Prostate gland (tissue), 2 donors: Measurements from ENCODE around the gene DNM3.

Experiments
- CTCF ChIP-seq, 4 experiments: fragments of 200-600 bp in 2 of 4; fragments of 450-650 bp in 2 of 4; sonication (generic) in 2 of 4; IDR thresholded peaks; 1 replicate in 3 of 4; 2 replicates in 1 of 4; pipeline ENCODE4 v1.5.1; 2016 to 2019; ENCODE audit warnings: antibody characterized with exemption in 4 of 4, mild to moderate bottlenecking in 2 of 4, moderate library complexity in 2 of 4
- POLR2A ChIP-seq: fragments of 450-650 bp; IDR thresholded peaks from one replicate; pipeline ENCODE4 v1.6.1; 2016; ENCODE audit warnings: antibody characterized with exemption, mild to moderate bottlenecking

- TF ChIP-seq POLR2A (no peak), CTCF (IDR thresholded peaks at IDR 0.05) (no peak)
These were observed 427.8 kb downstream of the DNM3 start for GRCh38 chr1:172269084-172269483.
